D721Med (cell line): ENCODE measurements around the gene DDX49.

ENCODE experiments used
- DNase-seq: peaks from one replicate; pipeline ENCODE4 v3.0.0; 2011; ENCODE audit warnings: low spot score; ENCODE audit not compliant: insufficient read length
- FAIRE-seq: peaks from 2 replicates; lab custom pipeline; 2011; peaks lifted over from hg19 to GRCh38; lab: Jason Lieb, UNC
- TF ChIP-seq, protein P1 (sequence below): IDR thresholded peaks from 2 replicates; pipeline ENCODE4 v1.5.1; 2012; ENCODE audit warnings: mild to moderate bottlenecking, control low read depth; ENCODE audit not compliant: insufficient read depth; ENCODE audit errors: missing control alignments

The DDX49 gene

GRCh38 chr19:18889949-18890745 lies 29.4 kb upstream of the DDX49 start:
- no peak for FAIRE-seq
- TF ChIP-seq, protein P1, sequence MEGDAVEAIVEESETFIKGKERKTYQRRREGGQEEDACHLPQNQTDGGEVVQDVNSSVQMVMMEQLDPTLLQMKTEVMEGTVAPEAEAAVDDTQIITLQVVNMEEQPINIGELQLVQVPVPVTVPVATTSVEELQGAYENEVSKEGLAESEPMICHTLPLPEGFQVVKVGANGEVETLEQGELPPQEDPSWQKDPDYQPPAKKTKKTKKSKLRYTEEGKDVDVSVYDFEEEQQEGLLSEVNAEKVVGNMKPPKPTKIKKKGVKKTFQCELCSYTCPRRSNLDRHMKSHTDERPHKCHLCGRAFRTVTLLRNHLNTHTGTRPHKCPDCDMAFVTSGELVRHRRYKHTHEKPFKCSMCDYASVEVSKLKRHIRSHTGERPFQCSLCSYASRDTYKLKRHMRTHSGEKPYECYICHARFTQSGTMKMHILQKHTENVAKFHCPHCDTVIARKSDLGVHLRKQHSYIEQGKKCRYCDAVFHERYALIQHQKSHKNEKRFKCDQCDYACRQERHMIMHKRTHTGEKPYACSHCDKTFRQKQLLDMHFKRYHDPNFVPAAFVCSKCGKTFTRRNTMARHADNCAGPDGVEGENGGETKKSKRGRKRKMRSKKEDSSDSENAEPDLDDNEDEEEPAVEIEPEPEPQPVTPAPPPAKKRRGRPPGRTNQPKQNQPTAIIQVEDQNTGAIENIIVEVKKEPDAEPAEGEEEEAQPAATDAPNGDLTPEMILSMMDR = no peak
- no peak for DNase-seq

GRCh38 chr19:18893587-18894253 lies 25.8 kb upstream of the DDX49 start:
- no peak for FAIRE-seq
- TF ChIP-seq, protein P1 = no peak
- no peak for DNase-seq

- DNase-seq (peak; percentile 99), FAIRE-seq (no peak)
Observed at GRCh38 chr19:18894254-18895037, 25.1 kb upstream of the DDX49 start.

GRCh38 chr19:18895038-18895823 lies 24.3 kb upstream of the DDX49 start:
- TF ChIP-seq, protein P1 = peak; percentile 40
- DNase-seq (peak; percentile 72), FAIRE-seq (no peak)

More at GRCh38 chr19:18894254-18895037, 25.1 kb upstream of the DDX49 start:
- TF ChIP-seq, protein P1 = no peak

DNA sequence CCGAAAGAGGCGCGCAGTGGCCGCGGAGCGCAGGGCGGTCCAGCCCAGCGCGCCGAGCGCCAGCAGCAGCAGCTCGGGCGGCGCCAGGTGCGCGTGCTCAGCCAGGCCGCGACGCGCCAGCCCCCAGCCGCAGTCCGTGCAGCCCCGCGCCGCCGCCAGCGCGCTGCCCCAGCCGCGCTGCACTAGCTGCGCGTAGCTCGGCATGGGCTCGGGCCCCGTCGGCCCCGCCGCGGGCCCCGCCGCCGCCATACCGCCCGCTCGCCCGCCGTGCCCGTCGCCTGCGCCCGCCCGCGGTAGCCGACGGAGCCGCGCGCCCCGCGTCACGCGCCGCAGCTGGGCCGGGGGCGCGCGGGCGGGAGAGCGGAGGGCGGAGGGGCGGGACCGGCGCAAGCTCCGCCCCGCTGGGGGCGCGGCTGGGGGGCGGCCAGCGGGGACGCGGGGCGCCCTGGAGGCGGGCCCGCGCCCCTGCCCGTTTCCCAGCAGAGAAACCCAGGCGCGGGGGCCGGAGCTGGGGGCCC lies 23.6 kb upstream of the DDX49 start, which contains the start of gene CERS1:
TSS of gene CERS1 (minus strand) at position 335 of the 518 bp plus-strand sequence. CDS start at position 249, 86 bp downstream.
- TF ChIP-seq, protein P1 = no peak
- FAIRE-seq = no peak
- DNase-seq = peak; percentile 88

- TF ChIP-seq, protein P1 = no peak
- FAIRE-seq = no peak
- no peak for DNase-seq
Observed at GRCh38 chr19:18896421-18896841, 23.1 kb upstream of the DDX49 start.
